ENCODE results near the gene EPS8.
"Not testable (repeated sequence)": the region's sequence is repeated elsewhere in the genome, so short reads cannot be mapped to it uniquely, and the experiment has no call there.

Gene EPS8

GRCh38 chr12:15625075-15625474 lies 164.1 kb downstream of the EPS8 start:
- DNase-seq (ENCODE audit: low read depth in 2 of 2), result no peak
- no peak for TF ChIP-seq CTCF (IDR thresholded peaks at IDR 0.05; ENCODE audit: low read depth, low read length)

GRCh38 chr12:15620741-15621539 lies 168.2 kb downstream of the EPS8 start:
- TF ChIP-seq CTCF (IDR thresholded peaks at IDR 0.05; ENCODE audit: low read depth, low read length), result no peak
- no peak overlapping the region for H3K4me3 ChIP-seq (replicated peaks in 1 of 2; ENCODE audit: low read depth in 2 of 2, low read length in 2 of 2)
- peak in 1 of 2 donors; percentile 57 for DNase-seq (ENCODE audit: low read depth in 2 of 2)

More at GRCh38 chr12:15625075-15625474, 164.1 kb downstream of the EPS8 start:
- no peak overlapping the region for H3K4me3 ChIP-seq (replicated peaks in 1 of 2; ENCODE audit: low read depth in 2 of 2, low read length in 2 of 2)

DNA sequence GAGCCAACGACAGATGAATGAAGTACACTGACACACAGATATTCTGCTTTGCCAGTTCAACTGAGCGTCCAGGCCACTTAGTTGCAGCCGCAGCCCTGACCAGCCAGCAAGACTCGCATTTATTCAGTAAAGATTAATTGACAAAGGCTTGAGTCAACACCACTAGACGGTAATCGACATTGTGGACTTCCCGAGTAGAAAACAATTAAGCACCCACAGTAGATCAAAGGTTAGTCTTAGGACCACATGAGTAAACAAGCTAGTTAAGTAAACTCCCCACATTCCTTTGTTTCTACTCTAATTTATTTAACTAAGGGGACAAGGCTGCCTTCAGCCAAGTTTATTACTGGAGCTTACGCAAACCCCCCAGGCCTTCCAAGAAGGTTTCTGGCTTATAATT lies 172.7 kb downstream of the EPS8 start:
- H3K4me3 ChIP-seq (replicated peaks in 1 of 2; ENCODE audit: low read depth in 2 of 2, low read length in 2 of 2); DNase-seq (ENCODE audit: low read depth in 2 of 2): not testable (repeated sequence)

DNA sequence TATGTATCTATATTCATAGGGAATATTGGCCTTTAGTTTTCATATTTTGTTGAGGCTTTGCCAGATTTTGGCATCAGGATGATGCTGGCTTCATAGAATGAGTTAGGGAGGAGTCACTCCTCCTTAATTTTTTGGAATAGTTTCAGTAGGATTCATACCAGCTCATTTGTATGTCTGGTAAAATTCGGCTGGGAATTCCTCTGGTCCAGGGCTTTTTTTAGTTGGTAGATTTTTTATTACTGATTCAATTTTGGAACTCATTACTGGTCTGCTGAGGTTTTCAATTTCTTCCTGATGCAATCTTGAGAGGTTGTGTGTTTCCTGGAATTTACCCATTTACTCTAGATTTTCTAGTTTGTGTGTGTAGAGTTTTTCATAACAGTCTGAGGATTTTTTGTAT lies 175.2 kb downstream of the EPS8 start:
- no peak overlapping the region for H3K4me3 ChIP-seq (replicated peaks in 1 of 2; ENCODE audit: low read depth in 2 of 2, low read length in 2 of 2)
- DNase-seq (ENCODE audit: low read depth in 2 of 2), result peak in 1 of 2 donors; percentile 69
- TF ChIP-seq CTCF (IDR thresholded peaks at IDR 0.05; ENCODE audit: low read depth, low read length), result no peak

- H3K4me3 ChIP-seq (replicated peaks in 1 of 2; ENCODE audit: low read depth in 2 of 2, low read length in 2 of 2), result no peak overlapping the region
- no peak for DNase-seq (ENCODE audit: low read depth in 2 of 2)
- no peak for TF ChIP-seq CTCF (IDR thresholded peaks at IDR 0.05; ENCODE audit: low read depth, low read length)
Observed at GRCh38 chr12:15608941-15609340, 180.2 kb downstream of the EPS8 start.

GRCh38 chr12:15608406-15608805 lies 180.8 kb downstream of the EPS8 start:
- no peak for DNase-seq (ENCODE audit: low read depth in 2 of 2)
- H3K4me3 ChIP-seq (replicated peaks in 1 of 2; ENCODE audit: low read depth in 2 of 2, low read length in 2 of 2), result no peak overlapping the region
- no peak for TF ChIP-seq CTCF (IDR thresholded peaks at IDR 0.05; ENCODE audit: low read depth, low read length)

- H3K4me3 ChIP-seq (replicated peaks in 1 of 2; ENCODE audit: low read depth in 2 of 2, low read length in 2 of 2), result no peak overlapping the region
- DNase-seq (ENCODE audit: low read depth in 2 of 2), result no peak
- TF ChIP-seq CTCF (IDR thresholded peaks at IDR 0.05; ENCODE audit: low read depth, low read length), result no peak
Observed at GRCh38 chr12:15605881-15606590, 183.2 kb downstream of the EPS8 start.

All from cardiac fibroblast (primary cell).